ENCODE data around the gene NCF1. TPM values are rescaled to one million over a fixed set of nuclear protein-coding genes. Genes with fewer than 3 reads are reported as not detected.
"Not testable (repeated sequence)": the region's sequence is repeated elsewhere in the genome, so short reads cannot be mapped to it uniquely, and the experiment has no call there.

The NCF1 gene
- total RNA-seq = 23.0 TPM

DNA sequence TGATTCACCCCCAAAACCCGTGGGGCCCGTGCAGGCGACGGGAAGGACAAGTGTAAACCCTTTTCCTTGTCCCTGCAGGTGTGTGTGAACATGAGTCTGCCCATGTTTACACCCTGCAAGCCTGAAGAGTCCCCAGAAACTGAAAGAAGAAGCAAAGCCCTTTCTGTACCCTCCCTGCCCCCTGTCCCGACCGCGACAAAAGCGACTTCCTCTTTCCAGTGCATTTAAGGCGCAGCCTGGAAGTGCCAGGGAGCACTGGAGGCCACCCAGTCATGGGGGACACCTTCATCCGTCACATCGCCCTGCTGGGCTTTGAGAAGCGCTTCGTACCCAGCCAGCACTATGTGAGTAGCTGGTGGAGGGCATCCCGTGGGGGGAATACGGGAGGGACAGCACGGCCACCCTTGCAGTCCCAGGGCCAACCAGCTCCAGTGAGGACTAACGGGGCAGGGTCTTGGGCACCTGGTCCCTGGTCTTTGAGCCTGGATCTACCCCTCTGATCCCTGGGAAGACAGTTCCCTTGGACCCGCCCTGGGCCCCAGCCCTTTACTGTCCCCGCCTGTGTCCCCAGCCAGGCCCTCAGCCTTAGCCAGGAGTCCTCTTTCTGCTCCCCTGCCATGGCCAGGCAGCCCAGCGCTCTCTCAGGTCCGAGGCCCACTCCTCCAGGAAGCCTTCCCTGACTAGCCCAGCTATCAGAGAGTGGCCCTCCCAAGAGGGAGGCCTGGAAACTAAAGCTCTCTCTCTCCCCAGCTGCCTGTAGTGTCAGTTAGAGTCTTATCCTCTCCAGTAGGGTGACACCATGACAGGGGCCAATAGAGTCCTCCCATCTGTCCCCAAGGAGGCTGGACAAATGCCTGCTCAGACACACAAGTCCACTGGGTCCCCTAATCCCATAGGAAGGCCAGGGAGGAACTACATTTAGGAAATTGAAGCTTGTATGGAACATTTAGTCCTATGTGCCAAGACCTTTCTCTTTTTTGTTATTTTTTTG lies at the start of gene NCF1:
Gene NCF1 (plus strand): TSS at position 252 of the 991 bp plus-strand sequence. CDS start 21 bp downstream, at position 273.
- H3K27me3 ChIP-seq (ENCODE audit: insufficient read depth, low read length); H3K4me3 ChIP-seq (ENCODE audit: low read length); H3K4me1 ChIP-seq (ENCODE audit: insufficient read depth, low read length); H3K9me3 ChIP-seq (ENCODE audit: low read depth, low read length): not testable (repeated sequence)

GRCh38 chr7:74725840-74726239 lies 48.0 kb upstream of the NCF1 start:
- Histone ChIP-seq H3K9me3 (ENCODE audit: low read depth, low read length) (no peaks in the 10 kb centered on the region), H3K4me3 (ENCODE audit: low read length) (no peak overlapping the region), H3K4me1 (ENCODE audit: insufficient read depth, low read length) (no peaks in the 10 kb centered on the region), H3K27me3 (ENCODE audit: insufficient read depth, low read length) (no peaks in the 10 kb centered on the region)

GRCh38 chr7:74726309-74727101 lies 47.3 kb upstream of the NCF1 start:
- H3K27me3 ChIP-seq (ENCODE audit: insufficient read depth, low read length) = no peaks in the 10 kb centered on the region
- no peak overlapping the region for H3K4me3 ChIP-seq (ENCODE audit: low read length)
- no peaks in the 10 kb centered on the region for H3K4me1 ChIP-seq (ENCODE audit: insufficient read depth, low read length)
- H3K9me3 ChIP-seq (ENCODE audit: low read depth, low read length) = no peaks in the 10 kb centered on the region

- not testable (repeated sequence) for H3K4me3 ChIP-seq (ENCODE audit: low read length); H3K27me3 ChIP-seq (ENCODE audit: insufficient read depth, low read length); H3K4me1 ChIP-seq (ENCODE audit: insufficient read depth, low read length); H3K9me3 ChIP-seq (ENCODE audit: low read depth, low read length)
Measured at GRCh38 chr7:74728686-74729085, 45.1 kb upstream of the NCF1 start.

DNA sequence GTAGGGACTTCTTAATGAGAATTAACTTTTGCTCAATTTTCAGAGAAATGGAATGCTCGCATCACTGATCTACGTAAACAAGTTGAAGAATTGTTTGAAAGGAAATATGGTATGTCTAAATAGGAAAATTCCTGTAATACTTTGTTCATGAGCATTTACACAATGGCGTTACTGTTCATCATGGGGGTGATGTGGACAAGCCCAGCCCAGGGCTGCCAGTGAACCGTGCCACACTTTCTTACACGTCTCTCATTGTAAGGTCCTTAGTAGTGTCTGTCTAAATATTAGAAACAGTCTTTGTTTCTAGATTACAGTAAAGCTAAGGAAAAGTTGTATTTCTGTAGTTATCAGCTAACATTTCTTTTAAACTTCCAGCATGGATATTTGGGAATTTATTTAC lies 43.6 kb upstream of the NCF1 start:
- H3K4me1 ChIP-seq (ENCODE audit: insufficient read depth, low read length); H3K27me3 ChIP-seq (ENCODE audit: insufficient read depth, low read length); H3K9me3 ChIP-seq (ENCODE audit: low read depth, low read length); H3K4me3 ChIP-seq (ENCODE audit: low read length): not testable (repeated sequence)

DNA sequence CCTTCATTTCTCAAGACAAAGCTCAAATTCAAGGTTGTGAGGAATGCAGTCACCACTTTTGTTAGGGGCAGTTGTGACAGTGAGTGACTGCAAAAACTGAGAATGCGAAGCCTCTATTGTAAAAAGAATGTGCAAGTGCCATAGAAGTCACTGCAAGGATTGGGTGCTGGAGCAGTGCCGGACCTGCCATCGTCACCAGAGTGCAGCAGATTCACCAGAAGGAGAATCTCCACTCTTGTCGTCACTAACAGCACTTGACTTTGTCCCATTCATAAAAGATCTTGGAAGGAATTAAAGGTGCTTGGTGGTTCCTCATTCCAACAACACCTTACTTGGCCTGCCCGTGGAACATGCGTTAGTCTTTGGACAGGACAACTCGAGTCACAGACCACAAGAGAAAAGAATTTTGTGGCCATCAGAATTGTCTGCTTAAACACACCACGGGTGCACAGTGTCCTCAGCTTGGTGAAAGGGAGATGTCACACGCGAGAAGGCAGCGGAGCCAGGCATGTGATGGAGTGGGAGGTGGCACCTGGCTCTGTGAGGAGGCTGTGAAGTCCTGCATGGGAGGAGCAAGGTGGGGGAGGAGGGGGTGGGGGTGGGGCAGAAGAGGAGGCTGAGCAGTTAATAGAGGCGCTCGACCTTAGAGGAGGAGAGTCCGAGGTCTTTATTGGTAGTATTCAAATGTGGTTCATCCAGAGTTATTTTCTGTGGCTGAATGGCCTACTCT lies 33.7 kb upstream of the NCF1 start:
- H3K4me3 ChIP-seq (ENCODE audit: low read length); H3K4me1 ChIP-seq (ENCODE audit: insufficient read depth, low read length); H3K27me3 ChIP-seq (ENCODE audit: insufficient read depth, low read length); H3K9me3 ChIP-seq (ENCODE audit: low read depth, low read length): not testable (repeated sequence)

DNA sequence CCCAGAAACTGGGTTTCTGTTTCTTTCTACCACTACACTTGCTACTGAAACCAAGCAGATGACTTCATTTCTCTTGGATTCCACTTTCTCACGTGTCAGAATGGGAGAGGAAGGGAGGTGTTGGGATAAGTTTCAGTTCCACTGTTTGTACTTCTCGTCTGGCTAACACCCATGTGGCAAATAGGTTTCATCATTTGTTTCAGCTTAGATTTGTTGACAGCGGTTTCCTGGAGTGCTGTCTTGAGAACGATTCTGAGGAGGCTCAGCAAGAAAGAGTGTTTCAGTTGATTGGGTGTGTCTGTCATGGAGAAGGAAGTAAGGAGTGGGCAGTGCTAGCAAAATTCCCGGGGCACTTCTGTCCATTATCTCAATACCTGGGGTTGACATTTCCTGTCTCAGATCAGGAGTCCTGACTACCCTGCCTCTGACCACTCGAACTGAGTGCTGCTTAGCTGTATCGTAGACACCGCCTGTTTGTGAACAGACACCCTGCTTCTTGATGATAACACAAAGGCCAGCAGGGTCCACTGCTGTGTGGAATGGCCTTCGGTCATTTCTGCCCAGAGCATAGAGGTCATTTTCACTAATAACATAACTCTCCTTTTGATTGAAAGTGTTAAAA lies 29.8 kb upstream of the NCF1 start:
- H3K27me3 ChIP-seq (ENCODE audit: insufficient read depth, low read length); H3K4me1 ChIP-seq (ENCODE audit: insufficient read depth, low read length); H3K9me3 ChIP-seq (ENCODE audit: low read depth, low read length); H3K4me3 ChIP-seq (ENCODE audit: low read length): not testable (repeated sequence)

DNA sequence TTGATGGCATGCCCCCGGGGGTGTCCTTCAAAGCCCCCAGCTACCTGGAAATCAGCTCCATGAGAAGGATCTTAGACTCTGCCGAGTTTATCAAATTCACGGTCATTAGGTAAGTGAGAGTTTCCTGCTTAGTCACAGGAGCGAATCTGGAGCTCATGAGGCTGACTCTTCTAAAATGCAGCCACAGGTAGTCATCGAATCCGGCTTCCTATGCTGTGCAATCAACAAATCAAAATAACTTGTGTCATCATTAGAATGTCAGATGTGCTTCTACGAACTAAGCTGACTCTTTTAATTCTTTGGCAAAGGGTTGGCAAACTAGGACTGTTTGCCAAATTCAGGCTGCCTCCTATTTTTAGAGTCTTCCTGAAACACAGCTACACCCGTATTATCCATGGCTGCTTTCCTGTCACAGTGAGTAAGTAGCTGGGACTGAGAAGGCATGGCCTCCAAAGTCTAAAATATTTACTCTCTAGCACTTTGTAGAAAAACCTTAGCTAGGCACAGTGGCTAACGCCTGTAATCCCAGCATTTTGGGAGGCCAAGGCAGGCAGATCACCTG lies 19.8 kb upstream of the NCF1 start:
- not testable (repeated sequence) for H3K27me3 ChIP-seq (ENCODE audit: insufficient read depth, low read length); H3K9me3 ChIP-seq (ENCODE audit: low read depth, low read length); H3K4me3 ChIP-seq (ENCODE audit: low read length); H3K4me1 ChIP-seq (ENCODE audit: insufficient read depth, low read length)

GRCh38 chr7:74756673-74757072 lies 17.1 kb upstream of the NCF1 start:
- H3K4me1 ChIP-seq (ENCODE audit: insufficient read depth, low read length); H3K4me3 ChIP-seq (ENCODE audit: low read length); H3K9me3 ChIP-seq (ENCODE audit: low read depth, low read length); H3K27me3 ChIP-seq (ENCODE audit: insufficient read depth, low read length): not testable (repeated sequence)

DNA sequence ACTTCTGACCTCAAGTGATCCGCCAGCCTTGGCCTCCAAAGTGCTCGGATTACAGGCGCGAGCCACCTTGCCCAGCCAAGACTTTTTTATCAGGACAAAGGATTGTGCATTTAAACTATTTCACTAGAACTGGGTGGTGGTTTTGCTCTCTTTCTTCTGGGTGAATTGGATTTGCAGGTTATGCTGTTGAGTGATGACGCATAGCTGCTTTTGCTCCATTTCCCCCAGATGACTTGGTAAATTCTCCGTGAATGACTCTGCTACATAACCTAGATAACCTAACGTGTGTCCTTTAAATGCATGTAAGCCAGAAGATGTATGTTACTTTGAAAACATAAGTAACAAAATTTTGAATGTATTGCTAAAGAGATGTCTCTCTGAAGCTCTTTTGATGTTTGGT lies 15.5 kb upstream of the NCF1 start:
- not testable (repeated sequence) for H3K4me1 ChIP-seq (ENCODE audit: insufficient read depth, low read length); H3K27me3 ChIP-seq (ENCODE audit: insufficient read depth, low read length); H3K9me3 ChIP-seq (ENCODE audit: low read depth, low read length); H3K4me3 ChIP-seq (ENCODE audit: low read length)

- not testable (repeated sequence) for H3K4me1 ChIP-seq (ENCODE audit: insufficient read depth, low read length); H3K27me3 ChIP-seq (ENCODE audit: insufficient read depth, low read length); H3K9me3 ChIP-seq (ENCODE audit: low read depth, low read length); H3K4me3 ChIP-seq (ENCODE audit: low read length)
Measured at GRCh38 chr7:74758982-74759381, 14.8 kb upstream of the NCF1 start.

DNA sequence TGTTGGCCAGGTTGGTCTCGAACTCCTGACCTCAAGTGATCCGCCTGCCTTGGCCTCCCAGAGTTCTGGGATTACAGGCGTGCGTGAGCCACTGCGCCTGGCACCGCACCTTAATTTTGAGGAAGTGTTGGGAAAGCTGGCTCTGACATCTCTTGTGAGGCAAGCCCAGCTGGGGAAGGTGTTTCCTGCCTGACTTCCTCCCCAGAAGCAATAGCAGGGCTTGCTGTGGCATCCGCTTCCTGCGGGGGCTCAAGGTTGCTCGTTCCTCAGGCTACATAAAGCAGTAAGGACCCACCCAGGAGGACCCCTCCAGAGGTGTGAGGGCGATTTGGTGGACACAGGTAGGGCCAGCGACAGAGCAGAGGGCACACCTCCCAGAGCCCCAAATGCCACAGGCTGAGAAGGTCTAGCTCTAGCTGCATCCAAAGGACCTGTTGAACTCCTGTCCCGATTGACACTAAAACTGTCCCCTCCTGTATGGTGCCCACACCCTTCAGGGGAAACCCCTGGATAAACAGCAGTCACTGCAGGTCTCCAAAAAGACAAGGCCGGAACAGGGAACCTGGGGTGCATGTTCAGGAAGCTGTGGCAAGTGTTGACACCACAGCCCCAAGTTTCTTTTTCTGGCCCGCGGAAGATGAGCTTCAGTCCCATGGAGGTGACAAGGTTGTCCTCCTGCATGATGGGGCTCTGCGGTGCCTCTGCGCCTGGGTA lies 8.4 kb upstream of the NCF1 start:
- H3K27me3 ChIP-seq (ENCODE audit: insufficient read depth, low read length); H3K9me3 ChIP-seq (ENCODE audit: low read depth, low read length); H3K4me3 ChIP-seq (ENCODE audit: low read length): not testable (repeated sequence)
- H3K4me1 ChIP-seq (ENCODE audit: insufficient read depth, low read length) = peaks cover 14% of the 10 kb centered on the region

DNA sequence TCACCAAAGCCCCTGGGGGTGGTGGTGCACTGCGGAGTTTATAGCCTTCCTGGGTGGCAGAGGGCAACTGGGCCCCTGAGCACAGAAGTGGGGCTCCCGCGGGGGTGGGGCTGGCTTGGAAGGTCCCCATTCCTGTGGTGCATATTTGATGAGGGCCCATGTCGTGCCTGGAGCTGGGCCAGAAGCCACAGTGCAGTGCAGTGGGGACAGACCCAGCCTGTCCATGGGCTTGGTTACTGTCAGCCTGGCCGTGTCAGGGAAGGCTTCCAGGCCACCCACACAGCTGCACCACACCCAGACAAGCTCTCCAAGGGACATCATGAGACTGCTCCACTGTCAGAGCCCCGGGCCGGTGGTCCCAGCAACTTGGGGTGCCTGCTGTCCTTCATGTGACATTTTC lies 7.3 kb upstream of the NCF1 start:
- not testable (repeated sequence) for H3K4me3 ChIP-seq (ENCODE audit: low read length); H3K9me3 ChIP-seq (ENCODE audit: low read depth, low read length); H3K27me3 ChIP-seq (ENCODE audit: insufficient read depth, low read length)
- H3K4me1 ChIP-seq (ENCODE audit: insufficient read depth, low read length) = peaks cover 14% of the 10 kb centered on the region

GRCh38 chr7:74766991-74767390 lies 6.8 kb upstream of the NCF1 start:
- H3K4me3 ChIP-seq (ENCODE audit: low read length); H3K27me3 ChIP-seq (ENCODE audit: insufficient read depth, low read length); H3K9me3 ChIP-seq (ENCODE audit: low read depth, low read length): not testable (repeated sequence)
- peaks cover 10% of the 10 kb centered on the region for H3K4me1 ChIP-seq (ENCODE audit: insufficient read depth, low read length)
